Measurements from ENCODE around the gene MINDY1.

DNA sequence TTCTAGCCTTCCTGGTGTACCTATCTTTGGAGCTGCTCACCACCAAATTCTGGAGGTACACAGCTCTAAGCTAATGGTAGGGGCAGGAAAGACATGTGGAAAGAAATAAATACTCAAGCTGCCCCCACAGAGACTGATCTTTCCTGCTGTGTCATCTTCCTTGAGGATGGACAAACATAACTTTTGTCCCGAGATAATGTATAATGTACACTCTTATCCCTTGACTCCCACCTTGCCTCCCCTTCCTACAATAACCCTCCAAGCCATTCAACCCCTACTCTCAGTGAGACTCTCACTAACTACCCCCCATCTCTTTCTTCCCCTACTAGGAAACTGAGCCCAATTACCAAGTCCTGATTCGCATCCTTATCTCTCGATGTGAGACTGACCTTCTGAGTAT is 12.5 kb downstream of the MINDY1 start:
- no peak for TF ChIP-seq POLR2AphosphoS5 (IDR thresholded peaks at IDR 0.05)
- TF ChIP-seq, protein P1, sequence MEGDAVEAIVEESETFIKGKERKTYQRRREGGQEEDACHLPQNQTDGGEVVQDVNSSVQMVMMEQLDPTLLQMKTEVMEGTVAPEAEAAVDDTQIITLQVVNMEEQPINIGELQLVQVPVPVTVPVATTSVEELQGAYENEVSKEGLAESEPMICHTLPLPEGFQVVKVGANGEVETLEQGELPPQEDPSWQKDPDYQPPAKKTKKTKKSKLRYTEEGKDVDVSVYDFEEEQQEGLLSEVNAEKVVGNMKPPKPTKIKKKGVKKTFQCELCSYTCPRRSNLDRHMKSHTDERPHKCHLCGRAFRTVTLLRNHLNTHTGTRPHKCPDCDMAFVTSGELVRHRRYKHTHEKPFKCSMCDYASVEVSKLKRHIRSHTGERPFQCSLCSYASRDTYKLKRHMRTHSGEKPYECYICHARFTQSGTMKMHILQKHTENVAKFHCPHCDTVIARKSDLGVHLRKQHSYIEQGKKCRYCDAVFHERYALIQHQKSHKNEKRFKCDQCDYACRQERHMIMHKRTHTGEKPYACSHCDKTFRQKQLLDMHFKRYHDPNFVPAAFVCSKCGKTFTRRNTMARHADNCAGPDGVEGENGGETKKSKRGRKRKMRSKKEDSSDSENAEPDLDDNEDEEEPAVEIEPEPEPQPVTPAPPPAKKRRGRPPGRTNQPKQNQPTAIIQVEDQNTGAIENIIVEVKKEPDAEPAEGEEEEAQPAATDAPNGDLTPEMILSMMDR (IDR thresholded peaks at IDR 0.05), result no peak

Measured in stomach (tissue), 4 donors.